Gastrocnemius medialis (tissue), 4 donors: ENCODE data around the gene CYP2E1.

Experiments
- POLR2A ChIP-seq, 2 donors: fragments of 450-650 bp; IDR thresholded peaks; one replicate each; pipeline ENCODE4 v1.6.1; 2017; ENCODE audit warnings: antibody characterized with exemption in 2 of 2, mild to moderate bottlenecking in 2 of 2, moderate library complexity in 2 of 2
- TF ChIP-seq, protein P1 (sequence below), 5 experiments: fragments of 450-650 bp in 3 of 5; fragments of 200-600 bp in 2 of 5; sonication (generic) in 2 of 5; IDR thresholded peaks in 4 of 5; conservative IDR thresholded peaks in 1 of 5; 1 replicate in 4 of 5; 2 replicates in 1 of 5; pipeline ENCODE4 v1.5.1; 2016 to 2019; ENCODE audit warnings: antibody characterized with exemption in 5 of 5, mild to moderate bottlenecking in 3 of 5, moderate library complexity in 3 of 5

DNA sequence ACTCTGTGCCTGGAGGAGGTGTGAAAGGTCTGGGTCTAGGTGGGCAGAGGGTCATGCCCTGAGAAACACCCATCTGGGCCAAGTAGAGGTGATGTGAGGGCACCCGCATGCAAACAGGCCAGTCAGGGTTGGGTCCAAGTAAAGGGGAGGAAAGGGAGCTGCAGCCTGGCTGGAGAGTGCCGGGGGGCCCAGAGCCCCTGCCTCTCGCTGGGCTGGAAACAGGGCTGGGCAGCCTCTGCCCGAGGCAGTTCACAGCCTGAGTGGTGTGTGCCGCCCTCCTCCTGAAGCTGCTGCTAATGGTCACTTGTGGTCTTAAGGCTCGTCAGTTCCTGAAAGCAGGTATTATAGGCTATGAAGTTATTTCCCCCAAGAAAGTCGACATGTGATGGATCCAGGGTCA lies 7.3 kb downstream of the CYP2E1 start:
- TF ChIP-seq, protein P1, sequence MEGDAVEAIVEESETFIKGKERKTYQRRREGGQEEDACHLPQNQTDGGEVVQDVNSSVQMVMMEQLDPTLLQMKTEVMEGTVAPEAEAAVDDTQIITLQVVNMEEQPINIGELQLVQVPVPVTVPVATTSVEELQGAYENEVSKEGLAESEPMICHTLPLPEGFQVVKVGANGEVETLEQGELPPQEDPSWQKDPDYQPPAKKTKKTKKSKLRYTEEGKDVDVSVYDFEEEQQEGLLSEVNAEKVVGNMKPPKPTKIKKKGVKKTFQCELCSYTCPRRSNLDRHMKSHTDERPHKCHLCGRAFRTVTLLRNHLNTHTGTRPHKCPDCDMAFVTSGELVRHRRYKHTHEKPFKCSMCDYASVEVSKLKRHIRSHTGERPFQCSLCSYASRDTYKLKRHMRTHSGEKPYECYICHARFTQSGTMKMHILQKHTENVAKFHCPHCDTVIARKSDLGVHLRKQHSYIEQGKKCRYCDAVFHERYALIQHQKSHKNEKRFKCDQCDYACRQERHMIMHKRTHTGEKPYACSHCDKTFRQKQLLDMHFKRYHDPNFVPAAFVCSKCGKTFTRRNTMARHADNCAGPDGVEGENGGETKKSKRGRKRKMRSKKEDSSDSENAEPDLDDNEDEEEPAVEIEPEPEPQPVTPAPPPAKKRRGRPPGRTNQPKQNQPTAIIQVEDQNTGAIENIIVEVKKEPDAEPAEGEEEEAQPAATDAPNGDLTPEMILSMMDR (IDR thresholded peaks at IDR 0.05 in 4 of 5, conservative IDR thresholded peaks at IDR 0.05 in 1 of 5) = no peak
- TF ChIP-seq POLR2A (IDR thresholded peaks at IDR 0.05) = no peak
